Fibroblast of mammary gland (primary cell): ENCODE measurements around the gene CASKIN1.

Experiments used
- DNase-seq: peaks from one replicate; pipeline ENCODE4 v3.0.0-alpha.2; 2010; ENCODE audit warnings: low read depth
- H3K4me3 ChIP-seq: 2 replicates; pipeline ENCODE4 v1.5.1; 2011; ENCODE audit warnings: low read depth, mild to moderate bottlenecking, low read length, moderate library complexity; ENCODE audit not compliant: control insufficient read depth
- TF ChIP-seq, protein P1 (sequence below): conservative IDR thresholded peaks from 2 replicates; pipeline ENCODE4 v1.5.1; 2011; ENCODE audit warnings: low read depth, low read length, inconsistent platforms; ENCODE audit not compliant: control insufficient read depth, insufficient read depth

The CASKIN1 gene

DNA sequence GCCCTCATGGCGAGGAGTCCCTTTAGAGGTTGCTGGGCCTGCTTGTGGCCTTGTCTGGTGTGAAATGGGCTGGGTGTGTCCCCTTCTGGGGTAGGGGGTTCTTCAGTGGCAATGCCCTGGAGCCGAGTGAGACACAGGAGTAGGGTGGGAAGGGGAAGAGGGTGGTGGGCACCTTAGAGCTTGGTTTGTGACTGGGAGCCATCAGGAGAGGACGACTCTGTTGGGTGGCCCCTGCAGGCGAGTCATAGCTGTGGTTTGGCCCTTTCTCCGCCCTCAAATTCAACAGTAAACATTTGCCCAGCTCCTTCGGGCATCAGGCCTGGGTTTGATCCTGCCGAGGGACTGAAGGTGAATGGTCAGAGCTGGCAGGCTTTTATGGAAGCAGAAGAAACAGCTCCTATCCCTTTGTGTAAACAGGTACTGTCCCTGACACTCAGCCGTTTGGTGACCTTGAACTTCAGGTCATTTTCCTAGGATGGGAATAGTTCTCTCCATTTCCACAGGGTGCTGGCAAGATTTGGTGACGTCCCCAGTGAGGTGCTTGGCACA, 29.9 kb upstream of the CASKIN1 start:
- TF ChIP-seq, protein P1, sequence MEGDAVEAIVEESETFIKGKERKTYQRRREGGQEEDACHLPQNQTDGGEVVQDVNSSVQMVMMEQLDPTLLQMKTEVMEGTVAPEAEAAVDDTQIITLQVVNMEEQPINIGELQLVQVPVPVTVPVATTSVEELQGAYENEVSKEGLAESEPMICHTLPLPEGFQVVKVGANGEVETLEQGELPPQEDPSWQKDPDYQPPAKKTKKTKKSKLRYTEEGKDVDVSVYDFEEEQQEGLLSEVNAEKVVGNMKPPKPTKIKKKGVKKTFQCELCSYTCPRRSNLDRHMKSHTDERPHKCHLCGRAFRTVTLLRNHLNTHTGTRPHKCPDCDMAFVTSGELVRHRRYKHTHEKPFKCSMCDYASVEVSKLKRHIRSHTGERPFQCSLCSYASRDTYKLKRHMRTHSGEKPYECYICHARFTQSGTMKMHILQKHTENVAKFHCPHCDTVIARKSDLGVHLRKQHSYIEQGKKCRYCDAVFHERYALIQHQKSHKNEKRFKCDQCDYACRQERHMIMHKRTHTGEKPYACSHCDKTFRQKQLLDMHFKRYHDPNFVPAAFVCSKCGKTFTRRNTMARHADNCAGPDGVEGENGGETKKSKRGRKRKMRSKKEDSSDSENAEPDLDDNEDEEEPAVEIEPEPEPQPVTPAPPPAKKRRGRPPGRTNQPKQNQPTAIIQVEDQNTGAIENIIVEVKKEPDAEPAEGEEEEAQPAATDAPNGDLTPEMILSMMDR: no peak
- no peak overlapping the region for H3K4me3 ChIP-seq
- DNase-seq: no peak

DNA sequence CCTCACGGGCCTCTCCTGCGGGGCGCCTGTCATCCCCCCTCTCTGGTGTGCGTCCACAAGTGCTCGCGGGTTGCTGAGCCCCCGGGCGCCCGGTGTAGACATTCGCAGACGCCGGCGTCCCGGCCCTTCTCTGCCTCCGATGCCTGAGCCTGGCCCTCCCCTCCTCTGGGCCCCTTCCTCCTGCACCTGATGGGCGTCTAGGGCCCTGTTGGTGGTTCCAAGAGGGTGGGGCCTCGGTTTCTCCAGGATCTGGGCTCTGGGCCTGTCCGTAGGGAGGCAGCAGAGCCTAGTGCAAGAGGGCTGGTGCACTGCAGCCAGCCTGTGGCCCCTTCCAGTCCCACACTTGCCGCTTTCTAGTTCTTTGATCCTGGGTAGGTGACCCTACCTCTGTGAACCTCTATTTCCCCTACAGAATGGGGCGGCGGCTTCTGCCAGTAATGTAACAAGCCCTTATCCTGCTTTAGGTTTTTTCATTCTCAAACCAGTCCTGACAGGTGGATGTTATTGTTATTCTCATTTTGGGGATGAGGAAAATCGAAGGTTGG, 27.6 kb upstream of the CASKIN1 start:
- TF ChIP-seq, protein P1: peak; percentile 16
- H3K4me3 ChIP-seq: peak overlapping the region; percentile 82
- DNase-seq: peak; percentile 56

DNA sequence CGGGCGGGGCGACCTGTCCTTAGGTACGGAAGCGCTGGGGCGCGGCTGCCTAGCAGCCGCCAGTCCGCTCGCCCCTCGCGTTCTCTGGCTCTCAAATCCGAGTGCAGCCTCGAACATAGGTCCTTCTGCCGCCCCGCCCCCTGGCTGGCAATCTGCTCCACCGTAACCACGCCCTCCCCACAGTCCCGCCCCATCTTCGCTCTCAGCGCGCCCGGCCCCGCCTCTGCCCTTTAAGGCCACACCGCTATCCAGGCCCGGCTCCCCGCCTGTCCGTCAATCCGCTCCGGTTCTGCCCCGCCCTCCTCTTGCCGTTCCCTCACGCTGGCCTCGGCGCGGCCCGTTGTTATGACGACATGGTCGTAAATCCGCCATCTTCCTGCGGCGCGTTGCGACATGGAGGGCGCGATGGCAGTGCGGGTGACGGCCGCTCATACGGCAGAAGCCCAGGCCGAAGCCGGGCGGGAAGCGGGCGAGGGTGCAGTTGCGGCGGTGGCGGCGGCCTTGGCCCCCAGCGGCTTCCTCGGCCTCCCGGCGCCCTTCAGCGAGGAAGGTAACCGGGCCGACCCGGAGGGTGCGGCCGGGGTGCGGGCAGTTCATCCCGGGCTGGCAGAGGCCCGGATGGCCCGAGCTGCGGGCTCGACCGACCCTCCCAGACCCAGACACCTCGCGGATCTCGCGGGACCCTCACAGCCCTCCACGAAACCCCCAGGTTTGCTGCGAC, 27.0 kb upstream of the CASKIN1 start, which contains the start of gene E4F1:
TSS of gene E4F1 (plus strand) at position 371 of the 721 bp plus-strand sequence. CDS start at position 394, 23 bp downstream.
- TF ChIP-seq, protein P1: no peak
- H3K4me3 ChIP-seq: peak within 1 kb of the TSS; percentile 82

DNA sequence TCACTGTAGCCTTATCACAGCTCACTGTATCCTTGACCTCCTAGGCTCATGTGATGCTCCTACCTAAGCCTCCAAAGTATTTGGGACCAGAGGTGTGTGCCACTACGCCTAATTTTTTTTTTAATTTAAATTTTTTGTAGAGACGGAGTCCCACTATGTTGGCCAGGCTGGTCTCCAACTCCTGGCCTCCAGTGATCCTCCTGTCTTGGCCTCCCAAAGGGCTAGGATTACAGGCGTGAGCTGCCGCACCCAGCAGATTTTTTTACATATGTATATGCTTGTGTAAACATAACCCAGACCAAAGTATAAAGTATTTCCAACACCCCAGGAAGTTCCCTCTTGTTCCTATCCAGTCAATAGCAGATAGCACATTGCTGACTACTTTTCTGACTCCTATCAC, 19.9 kb upstream of the CASKIN1 start:
- TF ChIP-seq, protein P1: no peak
- DNase-seq: no peak
- H3K4me3 ChIP-seq: no peak overlapping the region

More for the DNA sequence above, 27.0 kb upstream of the CASKIN1 start, which contains the start of gene E4F1:
- DNase-seq: peak; percentile 99

DNA sequence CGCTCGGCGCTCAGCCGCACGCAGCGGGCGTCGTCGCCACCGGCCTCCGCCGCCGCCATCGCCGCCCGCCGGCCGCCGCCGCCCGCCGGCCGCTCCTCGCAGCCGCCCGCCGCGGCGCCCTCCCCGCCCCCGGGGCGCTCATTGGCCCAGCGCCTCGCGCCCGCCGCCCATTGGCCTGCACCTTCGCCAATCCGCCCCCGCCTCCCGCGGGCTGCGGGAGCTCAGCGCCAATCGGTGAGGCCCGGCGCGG, 18.2 kb upstream of the CASKIN1 start, which contains the start of gene PGP:
TSS of gene PGP (minus strand) at position 122 of the 250 bp plus-strand sequence. CDS start at position 59, 63 bp downstream.
- TF ChIP-seq, protein P1: no peak
- peak within 1 kb of the TSS; percentile 72 for H3K4me3 ChIP-seq
- no peak for DNase-seq

DNA sequence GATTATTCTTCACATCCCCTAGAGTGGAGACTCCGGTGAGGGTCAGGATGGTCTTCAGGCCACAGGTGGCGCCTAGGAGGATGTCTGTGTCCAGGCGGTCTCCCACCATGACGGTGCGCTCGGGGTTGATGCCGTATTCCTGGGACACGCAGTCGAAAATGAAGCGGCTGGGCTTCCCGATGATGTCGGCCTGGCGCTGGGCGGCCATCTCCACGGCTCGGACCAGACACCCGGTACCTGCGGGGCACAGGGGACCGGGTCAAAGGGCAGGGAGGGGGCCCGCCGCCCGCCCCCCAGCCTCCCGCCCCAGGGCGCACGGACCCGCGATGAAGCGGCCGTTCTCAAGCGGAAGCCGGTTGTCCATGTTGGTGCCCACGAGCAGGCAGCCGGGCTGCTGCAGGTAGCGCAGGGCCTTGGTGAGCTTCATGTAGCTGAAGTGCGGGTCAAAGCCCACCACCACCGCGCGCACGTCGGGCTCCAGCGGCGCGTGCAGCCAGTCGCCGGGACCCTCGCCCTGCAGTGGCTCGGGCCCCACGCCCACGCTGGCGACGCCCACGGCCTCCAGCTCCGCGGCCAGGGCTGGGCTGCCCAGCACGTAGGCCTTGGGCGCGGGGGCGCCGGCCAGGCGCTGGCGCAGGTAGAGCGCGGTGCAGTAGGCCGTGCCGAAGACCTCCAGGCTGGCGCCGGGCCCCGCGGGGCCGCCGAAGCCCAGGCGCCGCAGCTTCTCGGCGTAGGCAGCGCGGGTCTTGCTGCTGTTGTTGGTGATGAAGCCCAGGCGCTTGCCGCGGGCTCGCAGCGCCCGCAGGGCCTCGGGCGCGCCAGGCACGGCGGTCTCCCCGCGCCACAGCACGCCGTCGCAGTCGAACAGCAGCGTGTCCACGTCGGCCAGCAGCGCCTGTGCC, 17.7 kb upstream of the CASKIN1 start:
- no peak for DNase-seq
- TF ChIP-seq, protein P1: no peak
- peak overlapping the region; percentile 69 for H3K4me3 ChIP-seq
